ENCODE measurements around the gene CST1. TPM values are rescaled to one million over a fixed set of nuclear protein-coding genes. Genes with fewer than 3 reads are reported as not detected.
"Not testable (repeated sequence)": the region's sequence is repeated elsewhere in the genome, so short reads cannot be mapped to it uniquely, and the experiment has no call there.

CST1 gene
- total RNA-seq, 1 experiment from 2014 or later, result 0.15 TPM

- not testable (repeated sequence) for DNase-seq (ENCODE audit: low spot score)
Measured at GRCh38 chr20:23755131-23755611, 4.4 kb upstream of the CST1 start.

GRCh38 chr20:23754731-23755130 lies 4.0 kb upstream of the CST1 start:
- no peak for DNase-seq (ENCODE audit: low spot score)

GRCh38 chr20:23753589-23753988 lies 2.9 kb upstream of the CST1 start:
- no peak for DNase-seq (ENCODE audit: low spot score)

- no peak for DNase-seq (ENCODE audit: low spot score)
Measured at GRCh38 chr20:23753194-23753548, 2.4 kb upstream of the CST1 start.

- no peak for DNase-seq (ENCODE audit: low spot score)
Measured at GRCh38 chr20:23752481-23753193, 1.9 kb upstream of the CST1 start.

GRCh38 chr20:23752019-23752418 lies 1.3 kb upstream of the CST1 start:
- no peak for DNase-seq (ENCODE audit: low spot score)

GRCh38 chr20:23749746-23750145 lies 989 bp downstream of the CST1 start:
- DNase-seq (ENCODE audit: low spot score), result no peak

GRCh38 chr20:23748975-23749374 lies 1.8 kb downstream of the CST1 start:
- DNase-seq (ENCODE audit: low spot score), result not testable (repeated sequence)

GRCh38 chr20:23747551-23747950 lies 3.2 kb downstream of the CST1 start:
- DNase-seq (ENCODE audit: low spot score), result not testable (repeated sequence)

- DNase-seq (ENCODE audit: low spot score), result not testable (repeated sequence)
Measured at GRCh38 chr20:23747092-23747491, 3.6 kb downstream of the CST1 start.

GRCh38 chr20:23746321-23746720 lies 4.4 kb downstream of the CST1 start:
- no peak for DNase-seq (ENCODE audit: low spot score)

- no peak for DNase-seq (ENCODE audit: low spot score)
Measured at GRCh38 chr20:23745247-23745646, 5.5 kb downstream of the CST1 start.

GRCh38 chr20:23744817-23745216 lies 5.9 kb downstream of the CST1 start:
- no peak for DNase-seq (ENCODE audit: low spot score)

GRCh38 chr20:23735391-23735790 lies 15.3 kb downstream of the CST1 start:
- not testable (repeated sequence) for DNase-seq (ENCODE audit: low spot score)

GRCh38 chr20:23734949-23735348 lies 15.8 kb downstream of the CST1 start:
- not testable (repeated sequence) for DNase-seq (ENCODE audit: low spot score)

- not testable (repeated sequence) for DNase-seq (ENCODE audit: low spot score)
Measured at GRCh38 chr20:23734440-23734839, 16.3 kb downstream of the CST1 start.

GRCh38 chr20:23727016-23727415 lies 23.7 kb downstream of the CST1 start:
- no peak for DNase-seq (ENCODE audit: low spot score)

- DNase-seq (ENCODE audit: low spot score), result no peak
Measured at GRCh38 chr20:23725102-23725501, 25.6 kb downstream of the CST1 start.

GRCh38 chr20:23723659-23724307 lies 27.0 kb downstream of the CST1 start:
- not testable (repeated sequence) for DNase-seq (ENCODE audit: low spot score)

- not testable (repeated sequence) for DNase-seq (ENCODE audit: low spot score)
Measured at GRCh38 chr20:23722851-23723250, 27.9 kb downstream of the CST1 start.

GRCh38 chr20:23721962-23722361 lies 28.8 kb downstream of the CST1 start:
- no peak for DNase-seq (ENCODE audit: low spot score)

GRCh38 chr20:23719351-23719750 lies 31.4 kb downstream of the CST1 start:
- not testable (repeated sequence) for DNase-seq (ENCODE audit: low spot score)

GRCh38 chr20:23711778-23712177 lies 39.0 kb downstream of the CST1 start:
- DNase-seq (ENCODE audit: low spot score), result not testable (repeated sequence)
